A549 (cell line): ENCODE results near the gene CREB3L1. TPM values are rescaled to one million over a fixed set of nuclear protein-coding genes. Genes with fewer than 3 reads are reported as not detected.

Experiments
- ATAC-seq, 2 experiments: fragments of 200-7000 bp in 1 of 2; fragments of >200 bp in 1 of 2; cut with Nextera tagmentation in 1 of 2; cut with Tn5 transposase in 1 of 2; 3 replicates each; pipeline versions ENCODE4 v1.8.0 to v1.9.1; 2018 to 2020; ENCODE audit warnings: mild to moderate bottlenecking in 1 of 2, moderate library complexity in 1 of 2
- CTCF ChIA-PET: fragments of 300-600 bp; sonication (Branson Sonifier 250); formaldehyde crosslinking; extraction: SDS; loops from one replicate; lab custom pipeline; 2021; ENCODE audit warnings: antibody characterized with exemption, inconsistent platforms; lab: Yijun Ruan, JAX
- POLR2A ChIA-PET: fragments of 350-600 bp; formaldehyde crosslinking; extraction: SDS; loops from one replicate; lab custom pipeline; 2021; ENCODE audit warnings: antibody characterized with exemption, inconsistent platforms; lab: Yijun Ruan, JAX
- DNase-seq, 2 experiments: peaks; one replicate each; pipeline versions ENCODE4 v3.0.0 to v3.0.0-alpha.2; 2011 to 2016; ENCODE audit warnings: low read depth in 1 of 2, low spot score in 1 of 2
- FAIRE-seq: peaks from 2 replicates; lab custom pipeline; 2011; peaks lifted over from hg19 to GRCh38; lab: Jason Lieb, UNC
- H3K27ac ChIP-seq, 2 experiments: fragments of >200 bp; sonication (Bioruptor Twin); formaldehyde crosslinking; 3 replicates each; pipeline ENCODE4 v1.5.1; 2016 to 2017
- H3K4me1 ChIP-seq: fragments of >200 bp; sonication (Bioruptor Twin); formaldehyde crosslinking; 3 replicates; pipeline ENCODE4 v1.6.1; 2016
- H3K4me2 ChIP-seq: fragments of >200 bp; sonication (Bioruptor Twin); formaldehyde crosslinking; 3 replicates; pipeline ENCODE4 v1.6.1; 2016
- H3K4me3 ChIP-seq: fragments of >200 bp; sonication (Bioruptor Twin); formaldehyde crosslinking; 3 replicates; pipeline ENCODE4 v1.5.1; 2016
- H3K9me3 ChIP-seq: fragments of >200 bp; sonication (Bioruptor Twin); formaldehyde crosslinking; 3 replicates; pipeline ENCODE4 v1.6.1; 2016
- CBX2 ChIP-seq: fragments of 200-600 bp; sonication (generic); IDR thresholded peaks from 2 replicates; pipeline ENCODE4 v1.6.1; 2016; ENCODE audit warnings: low read depth, mild to moderate bottlenecking, borderline replicate concordance
- CBX8 ChIP-seq: fragments of 200-600 bp; sonication (generic); IDR thresholded peaks from 2 replicates; pipeline ENCODE4 v1.6.1; 2016
- ESRRA ChIP-seq: fragments of 150-350 bp; IDR thresholded peaks from 2 replicates; pipeline ENCODE4 v1.6.1; 2014; ENCODE audit warnings: mild to moderate bottlenecking, low read length, borderline replicate concordance
- HMGXB4 ChIP-seq: fragments of 250-450 bp; sonication (Bioruptor Pico); IDR thresholded peaks from 2 replicates; pipeline ENCODE4 v1.5.0; 2021; ENCODE audit warnings: mild to moderate bottlenecking, moderate library complexity, borderline replicate concordance
- HOXB13 ChIP-seq: fragments of 250-450 bp; sonication (Bioruptor Pico); IDR thresholded peaks from 2 replicates; pipeline ENCODE4 v1.5.0; 2020; ENCODE audit warnings: low read depth, mild to moderate bottlenecking, moderate library complexity
- RCOR1 ChIP-seq: fragments of 150-350 bp; IDR thresholded peaks from 2 replicates; pipeline ENCODE4 v1.6.1; 2014; ENCODE audit warnings: antibody characterized with exemption, low read length, low read depth
- RFX5 ChIP-seq: fragments of 450-650 bp; IDR thresholded peaks from 2 replicates; pipeline ENCODE4 v1.7.1; 2014; ENCODE audit warnings: antibody characterized with exemption, mild to moderate bottlenecking, moderate library complexity
- RNF2 ChIP-seq: fragments of 200-600 bp; sonication (generic); IDR thresholded peaks from 2 replicates; pipeline ENCODE4 v1.6.1; 2016; ENCODE audit warnings: low read depth, mild to moderate bottlenecking, antibody characterized with exemption, moderate library complexity, borderline replicate concordance
- SMC3 ChIP-seq: fragments of >200 bp; sonication (Bioruptor Twin); formaldehyde crosslinking; IDR thresholded peaks from 3 replicates; pipeline ENCODE4 v1.6.1; 2018; ENCODE audit warnings: inconsistent platforms
- WGBS: methylation state at CpG from one replicate; pipeline ENCODE4 v1.1.6; 2017; ENCODE audit errors: missing lambda C conversion rate; 5-methylcytosine and 5-hydroxymethylcytosine counted together
- polyA plus RNA-seq, 4 experiments: library from polyadenylated mRNA; depleted of rRNA in 3 of 4; stranded (reverse); fragments of >200 nt; fragmentation: RNase III in 1 of 4; extraction: RNeasy Plus Mini Kit Qiagen cat#74134 plus additional on column Dnase treatment in 1 of 4; gene quantifications; 2 replicates in 3 of 4; 3 replicates in 1 of 4; pipeline ENCODE4 v1.2.3, GENCODE V29; 2011 to 2017
- TF ChIP-seq, protein P1 (sequence below): IDR thresholded peaks from 2 replicates; pipeline ENCODE4 v1.6.1; 2012; ENCODE audit warnings: low read depth, borderline replicate concordance
- TF ChIP-seq, protein P2 (sequence below): fragments of 200-600 bp; sonication (generic); IDR thresholded peaks from 2 replicates; pipeline ENCODE4 v1.6.1; 2016; ENCODE audit warnings: antibody characterized with exemption, mild to moderate bottlenecking, moderate library complexity
- TF ChIP-seq, protein P3 (sequence below): fragments of >200 bp; sonication (Bioruptor Twin); formaldehyde crosslinking; IDR thresholded peaks from 3 replicates; pipeline ENCODE4 v1.6.1; 2016

Gene CREB3L1
- polyA plus RNA-seq, 2 of the 4 experiments (the other 2 are of a cell fraction): 0.61 to 2.3 TPM

DNA sequence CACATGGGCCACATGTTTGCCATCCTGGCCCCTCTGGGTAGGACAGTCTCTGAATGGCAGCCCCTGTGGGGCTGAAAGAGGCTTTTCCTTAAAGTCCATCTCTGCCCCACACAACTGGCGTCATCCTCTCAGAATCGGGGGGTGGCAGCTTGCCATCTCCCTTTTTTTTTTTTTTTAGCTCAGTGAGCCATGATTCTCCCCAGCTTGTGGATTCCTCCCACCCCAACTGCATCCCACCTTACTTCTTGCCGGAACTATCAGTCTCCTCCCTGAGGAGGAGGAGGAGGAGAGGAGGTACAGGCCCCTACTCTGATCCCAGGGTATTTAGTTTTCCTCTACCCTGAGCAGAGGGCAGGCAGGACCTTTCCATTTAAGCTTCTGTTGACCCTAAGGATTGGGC is 73.2 kb downstream of the CREB3L1 start:
- FAIRE-seq (no peak), ATAC-seq (no peak), DNase-seq (no peak)
- H3K27ac ChIP-seq: no peak overlapping the region
- WGBS: 82% methylated on average over 3 of the region's 3 CpGs
- H3K4me1 ChIP-seq: peaks cover 16% of the 10 kb centered on the region
- H3K4me3 ChIP-seq: no peak overlapping the region
- CTCF ChIA-PET: interaction anchor here (0.5 to 25.2 kb wide), 7 partner anchors 17 to 469 kb away, joined by 3 to 325 read pairs (median 3); no protein-coding TSS in a partner anchor
- no peak overlapping the region for H3K4me2 ChIP-seq
- TF ChIP-seq CBX8 (no peak), ESRRA (no peak), HOXB13 (CRISPR knock-in tag) (no peak)
- TF ChIP-seq, protein P1, sequence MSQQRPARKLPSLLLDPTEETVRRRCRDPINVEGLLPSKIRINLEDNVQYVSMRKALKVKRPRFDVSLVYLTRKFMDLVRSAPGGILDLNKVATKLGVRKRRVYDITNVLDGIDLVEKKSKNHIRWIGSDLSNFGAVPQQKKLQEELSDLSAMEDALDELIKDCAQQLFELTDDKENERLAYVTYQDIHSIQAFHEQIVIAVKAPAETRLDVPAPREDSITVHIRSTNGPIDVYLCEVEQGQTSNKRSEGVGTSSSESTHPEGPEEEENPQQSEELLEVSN: no peak
- no peaks in the 10 kb centered on the region for H3K9me3 ChIP-seq
- POLR2A ChIA-PET: no interaction called here

DNA sequence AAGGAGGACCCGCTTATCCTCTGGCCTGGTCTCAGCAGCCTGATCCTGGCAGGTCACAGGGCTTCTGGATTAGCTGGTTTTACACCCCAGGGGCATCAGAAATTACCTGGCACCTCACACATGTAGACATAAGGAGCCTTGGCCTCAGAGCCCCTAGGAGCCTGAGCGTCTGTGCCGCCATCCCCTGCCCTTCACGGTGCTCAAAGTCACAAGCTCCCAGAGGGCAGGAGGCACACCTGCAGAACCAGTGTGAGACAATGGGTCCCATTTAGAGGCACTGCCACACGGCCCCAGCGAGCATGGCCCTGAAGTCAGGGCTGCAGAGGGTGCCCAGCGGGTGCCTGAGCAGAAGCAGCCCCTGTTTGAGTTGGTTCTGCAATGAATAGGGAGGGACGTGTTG is 73.7 kb downstream of the CREB3L1 start:
- no peaks in the 10 kb centered on the region for H3K9me3 ChIP-seq
- no peak overlapping the region for H3K4me2 ChIP-seq
- H3K4me3 ChIP-seq: no peak overlapping the region
- no peak for ATAC-seq
- H3K4me1 ChIP-seq: peaks cover 16% of the 10 kb centered on the region
- no peak for FAIRE-seq
- CTCF ChIA-PET: interaction anchor here (0.5 to 25.2 kb wide), 8 partner anchors 16 to 469 kb away, joined by 3 to 325 read pairs (median 3); no protein-coding TSS in a partner anchor
- 73% methylated on average over 6 of the region's 8 CpGs for WGBS
- TF ChIP-seq HMGXB4 (CRISPR knock-in tag) (no peak), CBX2 (no peak), RFX5 (no peak), RCOR1 (no peak)
- TF ChIP-seq, protein P2, sequence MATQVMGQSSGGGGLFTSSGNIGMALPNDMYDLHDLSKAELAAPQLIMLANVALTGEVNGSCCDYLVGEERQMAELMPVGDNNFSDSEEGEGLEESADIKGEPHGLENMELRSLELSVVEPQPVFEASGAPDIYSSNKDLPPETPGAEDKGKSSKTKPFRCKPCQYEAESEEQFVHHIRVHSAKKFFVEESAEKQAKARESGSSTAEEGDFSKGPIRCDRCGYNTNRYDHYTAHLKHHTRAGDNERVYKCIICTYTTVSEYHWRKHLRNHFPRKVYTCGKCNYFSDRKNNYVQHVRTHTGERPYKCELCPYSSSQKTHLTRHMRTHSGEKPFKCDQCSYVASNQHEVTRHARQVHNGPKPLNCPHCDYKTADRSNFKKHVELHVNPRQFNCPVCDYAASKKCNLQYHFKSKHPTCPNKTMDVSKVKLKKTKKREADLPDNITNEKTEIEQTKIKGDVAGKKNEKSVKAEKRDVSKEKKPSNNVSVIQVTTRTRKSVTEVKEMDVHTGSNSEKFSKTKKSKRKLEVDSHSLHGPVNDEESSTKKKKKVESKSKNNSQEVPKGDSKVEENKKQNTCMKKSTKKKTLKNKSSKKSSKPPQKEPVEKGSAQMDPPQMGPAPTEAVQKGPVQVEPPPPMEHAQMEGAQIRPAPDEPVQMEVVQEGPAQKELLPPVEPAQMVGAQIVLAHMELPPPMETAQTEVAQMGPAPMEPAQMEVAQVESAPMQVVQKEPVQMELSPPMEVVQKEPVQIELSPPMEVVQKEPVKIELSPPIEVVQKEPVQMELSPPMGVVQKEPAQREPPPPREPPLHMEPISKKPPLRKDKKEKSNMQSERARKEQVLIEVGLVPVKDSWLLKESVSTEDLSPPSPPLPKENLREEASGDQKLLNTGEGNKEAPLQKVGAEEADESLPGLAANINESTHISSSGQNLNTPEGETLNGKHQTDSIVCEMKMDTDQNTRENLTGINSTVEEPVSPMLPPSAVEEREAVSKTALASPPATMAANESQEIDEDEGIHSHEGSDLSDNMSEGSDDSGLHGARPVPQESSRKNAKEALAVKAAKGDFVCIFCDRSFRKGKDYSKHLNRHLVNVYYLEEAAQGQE: no peak
- TF ChIP-seq, protein P3, sequence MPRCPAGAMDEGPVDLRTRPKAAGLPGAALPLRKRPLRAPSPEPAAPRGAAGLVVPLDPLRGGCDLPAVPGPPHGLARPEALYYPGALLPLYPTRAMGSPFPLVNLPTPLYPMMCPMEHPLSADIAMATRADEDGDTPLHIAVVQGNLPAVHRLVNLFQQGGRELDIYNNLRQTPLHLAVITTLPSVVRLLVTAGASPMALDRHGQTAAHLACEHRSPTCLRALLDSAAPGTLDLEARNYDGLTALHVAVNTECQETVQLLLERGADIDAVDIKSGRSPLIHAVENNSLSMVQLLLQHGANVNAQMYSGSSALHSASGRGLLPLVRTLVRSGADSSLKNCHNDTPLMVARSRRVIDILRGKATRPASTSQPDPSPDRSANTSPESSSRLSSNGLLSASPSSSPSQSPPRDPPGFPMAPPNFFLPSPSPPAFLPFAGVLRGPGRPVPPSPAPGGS: no peak
- no peak overlapping the region for H3K27ac ChIP-seq
- POLR2A ChIA-PET: no interaction called here
- no peak for DNase-seq

DNA sequence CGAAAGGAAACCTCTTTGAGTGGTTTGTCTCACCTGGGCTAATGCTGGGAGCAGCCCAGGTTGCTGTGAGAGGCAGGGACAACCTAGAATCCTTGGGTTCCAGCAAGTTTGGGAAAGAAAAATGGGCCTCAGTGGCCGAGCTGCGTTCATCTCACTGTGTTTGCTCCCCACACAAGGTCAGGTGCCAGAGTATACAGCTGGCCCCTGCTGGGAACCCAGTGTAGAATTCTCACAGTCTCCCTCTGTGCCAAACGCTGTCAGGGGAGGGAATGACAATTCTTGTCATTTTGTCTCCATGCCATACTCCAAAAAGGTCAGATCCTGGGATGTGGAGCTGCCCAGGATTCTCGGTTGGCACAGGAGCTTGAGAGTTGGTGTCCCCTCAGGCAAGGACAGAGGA is 74.1 kb downstream of the CREB3L1 start:
- CTCF ChIA-PET: interaction anchor here (0.9 to 25.2 kb wide), 8 partner anchors 16 to 112 kb away, joined by 3 to 325 read pairs (median 6); partner anchors contain the start of gene CHRM4
- no peaks in the 10 kb centered on the region for H3K9me3 ChIP-seq
- H3K4me1 ChIP-seq: peaks cover 16% of the 10 kb centered on the region
- TF ChIP-seq, protein P1: no peak
- TF ChIP-seq, protein P3: no peak
- TF ChIP-seq SMC3: no peak
- no peak for TF ChIP-seq RNF2
- TF ChIP-seq, all 56 proteins: peak for 0
- WGBS: 86% methylated on average over 5 of the region's 5 CpGs
- H3K4me2 ChIP-seq: no peak overlapping the region
- no peak overlapping the region for H3K27ac ChIP-seq
- DNase-seq (no peak), ATAC-seq (no peak), FAIRE-seq (no peak)
- no peak overlapping the region for H3K4me3 ChIP-seq
- POLR2A ChIA-PET: no interaction called here
